ENCODE measurements around the gene LMTK3. TPM values are rescaled to one million over a fixed set of nuclear protein-coding genes. Genes with fewer than 3 reads are reported as not detected.
A peak's percentile ranks its signal among the peaks of the same experiment; 100 is the strongest.

LMTK3 gene
- total RNA-seq = 1 to 10 TPM; 3.5 to 5.3 TPM

DNA sequence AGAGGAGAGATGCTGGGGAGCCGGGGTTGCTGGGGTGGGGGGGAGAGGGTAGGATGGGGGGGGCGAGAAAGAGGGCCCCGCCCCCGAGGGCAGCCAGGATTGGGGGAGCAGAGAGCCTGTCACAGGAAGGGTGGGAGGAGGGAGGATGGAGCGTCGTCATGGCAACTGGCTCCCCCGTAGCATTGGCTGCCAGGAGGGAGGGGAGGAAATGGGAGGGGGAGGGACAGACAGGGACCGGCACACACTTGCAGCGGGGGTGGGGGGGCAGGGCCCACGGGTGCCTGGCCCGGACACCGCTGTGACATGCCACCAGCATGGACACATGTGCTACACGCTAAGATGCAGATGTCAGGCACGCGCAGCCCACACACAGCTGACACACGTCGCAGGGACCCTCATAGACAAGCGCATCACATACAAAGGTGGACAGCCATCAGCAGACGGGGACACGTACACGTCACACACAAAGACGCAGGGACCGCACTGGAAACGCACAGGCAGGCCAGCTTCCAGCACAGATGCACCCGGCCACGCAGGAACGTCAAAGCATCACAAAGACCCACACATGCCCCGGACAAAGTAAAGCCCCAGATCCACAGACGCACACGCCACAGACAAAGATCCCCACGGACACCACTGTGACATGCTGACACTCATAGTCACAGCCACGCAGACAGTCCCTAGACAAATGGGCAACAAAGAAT is at the start of gene LMTK3:
Gene LMTK3 (minus strand): TSS at position 36 of the 704 bp plus-strand sequence. CDS start 259 bp downstream, outside the sequence.
- Mint-ChIP-seq H3K27ac (peak within 1 kb of the TSS; percentile 76), H3K9me3 (ENCODE audit: low read depth) (no peaks in the 10 kb centered on the region), H3K27me3 (no peaks in the 10 kb centered on the region), H3K4me1 (peaks cover 21% of the 10 kb centered on the region), H3K4me3 (peak within 1 kb of the TSS; percentile 74), H3K36me3 (no peaks in the 10 kb centered on the region)
- peak; percentile 90 for DNase-seq
- CTCF ChIA-PET = interaction anchor here (0.6 to 3.6 kb wide), 2 partner anchors 72 to 76 kb away, joined by 3 to 13 read pairs; no protein-coding TSS in a partner anchor
- ATAC-seq = peak; percentile 64

GRCh38 chr19:48561412-48561811 is 49.8 kb upstream of the LMTK3 start:
- no peaks in the 10 kb centered on the region for H3K36me3 Mint-ChIP-seq
- H3K4me1 Mint-ChIP-seq = no peaks in the 10 kb centered on the region
- H3K27me3 Mint-ChIP-seq = peaks cover 16% of the 10 kb centered on the region
- ATAC-seq = no peak
- CTCF ChIA-PET = no interaction called here
- no peak overlapping the region for H3K4me3 Mint-ChIP-seq
- no peak overlapping the region for H3K27ac Mint-ChIP-seq
- DNase-seq = no peak
- H3K9me3 Mint-ChIP-seq (ENCODE audit: low read depth) = no peaks in the 10 kb centered on the region

GRCh38 chr19:48560095-48560530 is 48.5 kb upstream of the LMTK3 start:
- no peak overlapping the region for H3K4me3 Mint-ChIP-seq
- ATAC-seq = no peak
- no peak overlapping the region for H3K27ac Mint-ChIP-seq
- H3K9me3 Mint-ChIP-seq (ENCODE audit: low read depth) = no peaks in the 10 kb centered on the region
- no peaks in the 10 kb centered on the region for H3K36me3 Mint-ChIP-seq
- no peak for DNase-seq
- H3K4me1 Mint-ChIP-seq = no peaks in the 10 kb centered on the region
- CTCF ChIA-PET = interaction anchor here (0.9 to 1.5 kb wide), 2 partner anchors 24 to 70 kb away, joined by 3 to 6 read pairs; no protein-coding TSS in a partner anchor
- peaks cover 16% of the 10 kb centered on the region for H3K27me3 Mint-ChIP-seq

DNA sequence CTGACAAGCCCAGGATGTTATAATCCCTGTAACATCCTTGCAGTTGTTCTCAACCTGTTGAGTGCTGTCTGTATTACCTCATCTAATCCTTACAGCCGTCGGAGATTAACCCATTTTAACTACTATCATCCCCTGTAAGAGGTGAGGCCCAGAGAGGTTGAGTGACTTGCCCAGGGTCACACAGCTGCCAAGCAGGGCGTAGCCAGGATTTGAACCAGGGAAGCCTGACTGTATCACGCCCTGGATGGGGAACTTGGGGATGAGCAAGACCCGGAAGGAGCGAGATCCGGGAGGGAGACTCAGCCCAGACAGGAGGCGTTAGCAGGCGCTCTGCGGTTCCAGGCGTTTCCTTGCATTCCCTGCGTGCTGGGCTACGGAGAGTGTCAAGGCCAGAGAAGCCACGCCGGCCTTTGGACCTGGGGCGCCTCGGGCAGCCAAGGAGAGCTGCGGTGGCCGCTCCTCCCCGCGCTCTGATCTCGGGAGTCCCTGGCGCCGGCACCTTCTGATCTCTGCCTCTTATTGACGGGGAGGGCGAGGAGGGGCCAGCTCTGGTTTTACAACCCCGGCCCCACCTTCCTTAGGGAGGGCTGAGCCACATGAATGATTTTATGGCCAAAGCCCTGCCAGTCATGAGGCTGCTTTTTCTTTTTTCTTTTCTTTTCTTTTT is 46.5 kb upstream of the LMTK3 start:
- Mint-ChIP-seq H3K27ac (no peak overlapping the region), H3K4me1 (no peaks in the 10 kb centered on the region), H3K36me3 (no peaks in the 10 kb centered on the region), H3K27me3 (peaks cover 16% of the 10 kb centered on the region), H3K9me3 (ENCODE audit: low read depth) (no peaks in the 10 kb centered on the region), H3K4me3 (no peak overlapping the region)
- ATAC-seq = no peak
- CTCF ChIA-PET = no interaction called here
- DNase-seq = no peak

GRCh38 chr19:48556825-48557224 is 45.2 kb upstream of the LMTK3 start:
- H3K36me3 Mint-ChIP-seq = no peaks in the 10 kb centered on the region
- CTCF ChIA-PET = no interaction called here
- H3K4me3 Mint-ChIP-seq = no peak overlapping the region
- ATAC-seq (no peak), DNase-seq (no peak)
- H3K9me3 Mint-ChIP-seq (ENCODE audit: low read depth) = no peaks in the 10 kb centered on the region
- H3K27ac Mint-ChIP-seq = no peak overlapping the region
- no peaks in the 10 kb centered on the region for H3K4me1 Mint-ChIP-seq
- peaks cover 16% of the 10 kb centered on the region for H3K27me3 Mint-ChIP-seq

DNA sequence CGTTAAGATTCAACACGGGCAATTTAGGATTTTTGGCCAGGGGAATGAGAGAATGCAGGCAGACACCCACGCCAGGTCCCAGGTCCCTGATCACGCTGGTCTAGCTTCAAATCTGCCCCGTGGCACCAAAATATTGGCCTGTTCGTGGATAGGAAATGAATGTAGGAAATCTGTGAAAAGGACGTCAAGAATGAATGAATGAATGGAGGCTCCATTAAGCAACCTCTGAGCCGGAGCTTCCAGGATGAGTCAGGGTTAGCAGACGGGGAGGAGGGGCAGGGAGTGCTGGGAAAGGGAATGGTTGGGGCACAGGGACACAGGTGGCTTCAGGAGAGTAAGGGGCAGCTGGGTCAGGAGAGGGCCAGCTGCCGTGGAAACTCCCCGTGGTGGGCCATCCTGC is 44.5 kb upstream of the LMTK3 start:
- no peaks in the 10 kb centered on the region for H3K4me1 Mint-ChIP-seq
- H3K36me3 Mint-ChIP-seq = no peaks in the 10 kb centered on the region
- H3K4me3 Mint-ChIP-seq = no peak overlapping the region
- no peak overlapping the region for H3K27ac Mint-ChIP-seq
- ATAC-seq (no peak), DNase-seq (no peak)
- H3K9me3 Mint-ChIP-seq (ENCODE audit: low read depth) = no peaks in the 10 kb centered on the region
- CTCF ChIA-PET = no interaction called here
- peaks cover 16% of the 10 kb centered on the region for H3K27me3 Mint-ChIP-seq

DNA sequence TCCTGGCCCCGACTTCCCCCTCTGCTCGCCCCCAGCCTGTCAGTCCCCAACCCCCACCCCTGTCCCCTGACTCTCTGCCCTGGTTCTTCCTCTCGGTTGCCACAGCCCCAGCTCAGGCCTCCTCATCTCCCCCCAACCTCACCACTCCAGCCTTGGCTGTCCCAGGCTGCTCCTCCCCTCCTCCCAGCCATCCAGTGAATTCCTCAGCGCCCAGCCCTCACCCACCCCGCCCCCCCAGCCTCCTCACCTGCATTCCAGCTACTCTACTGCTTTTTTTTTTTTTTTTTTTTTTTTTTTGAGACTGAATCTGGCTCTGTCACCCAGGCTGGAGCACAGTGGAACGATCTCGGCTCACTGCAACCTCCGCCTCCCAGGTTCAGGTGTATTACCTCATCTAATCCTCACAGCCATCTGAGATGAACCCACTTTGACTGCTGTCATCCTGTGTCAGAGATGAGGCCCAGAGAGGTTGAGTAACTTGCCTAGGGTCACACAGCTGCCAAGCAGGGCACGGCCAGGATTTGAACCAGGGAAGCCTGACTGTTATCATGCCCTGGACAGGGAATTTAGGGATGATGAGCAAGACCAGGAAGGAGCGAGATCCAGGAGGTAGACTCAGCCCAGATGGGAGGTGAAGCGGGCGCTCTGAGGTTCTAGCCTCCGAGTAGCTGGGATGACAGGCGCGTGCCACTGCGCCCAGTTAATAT is 42.9 kb upstream of the LMTK3 start:
- ATAC-seq = no peak
- no peak overlapping the region for H3K27ac Mint-ChIP-seq
- no peaks in the 10 kb centered on the region for H3K36me3 Mint-ChIP-seq

DNA sequence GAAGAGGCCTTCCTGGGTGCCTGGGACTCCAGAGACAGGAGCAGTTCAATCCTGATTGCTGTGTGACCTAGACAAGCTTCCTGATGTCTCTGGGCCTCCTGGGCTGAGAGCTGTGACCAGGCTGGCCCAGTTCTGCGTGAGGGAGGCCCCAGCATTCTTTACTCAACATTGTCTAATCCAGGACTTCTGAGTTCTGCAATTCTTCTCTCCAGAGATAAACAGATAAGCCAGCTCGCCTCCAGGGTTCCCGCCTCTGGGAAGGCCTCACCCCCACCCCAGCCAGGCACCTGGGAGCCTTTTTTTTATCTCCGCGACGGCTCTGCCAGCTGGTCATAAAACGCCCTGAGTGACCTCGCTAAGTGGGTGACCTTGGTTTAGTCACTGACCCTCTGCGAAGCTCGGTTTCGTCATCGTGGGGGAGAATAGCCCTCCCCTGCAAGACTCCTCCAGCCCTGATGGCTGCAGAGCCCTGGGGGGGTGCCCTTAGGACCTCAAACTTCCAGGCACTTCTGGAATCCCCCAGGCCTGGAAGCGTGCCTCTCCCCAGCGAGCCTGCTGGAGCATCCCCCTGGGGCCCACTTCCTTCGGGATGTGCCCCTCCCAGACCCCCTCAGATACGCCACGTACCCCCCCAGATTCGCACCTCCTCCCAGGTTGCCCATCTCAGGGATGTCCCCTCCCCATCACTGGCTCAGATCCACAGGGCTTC is 42.2 kb upstream of the LMTK3 start:
- H3K36me3 Mint-ChIP-seq = no peaks in the 10 kb centered on the region
- no peaks in the 10 kb centered on the region for H3K4me1 Mint-ChIP-seq
- DNase-seq = no peak
- ATAC-seq = no peak
- H3K9me3 Mint-ChIP-seq (ENCODE audit: low read depth) = no peaks in the 10 kb centered on the region
- no peak overlapping the region for H3K4me3 Mint-ChIP-seq
- CTCF ChIA-PET = interaction anchor here (0.7 to 1.3 kb wide), 3 partner anchors 14 to 60 kb away, joined by 4 to 5 read pairs (median 4); no protein-coding TSS in a partner anchor
- peaks cover 12% of the 10 kb centered on the region for H3K27me3 Mint-ChIP-seq
- no peak overlapping the region for H3K27ac Mint-ChIP-seq

More for the DNA sequence above, 42.9 kb upstream of the LMTK3 start:
- no peaks in the 10 kb centered on the region for H3K4me1 Mint-ChIP-seq
- DNase-seq = no peak
- H3K27me3 Mint-ChIP-seq = peaks cover 16% of the 10 kb centered on the region
- CTCF ChIA-PET = interaction anchor here (1.1 kb wide), 1 partner anchor 29 kb away, joined by 4 read pairs; no protein-coding TSS in a partner anchor
- no peaks in the 10 kb centered on the region for H3K9me3 Mint-ChIP-seq (ENCODE audit: low read depth)
- H3K4me3 Mint-ChIP-seq = no peak overlapping the region

DNA sequence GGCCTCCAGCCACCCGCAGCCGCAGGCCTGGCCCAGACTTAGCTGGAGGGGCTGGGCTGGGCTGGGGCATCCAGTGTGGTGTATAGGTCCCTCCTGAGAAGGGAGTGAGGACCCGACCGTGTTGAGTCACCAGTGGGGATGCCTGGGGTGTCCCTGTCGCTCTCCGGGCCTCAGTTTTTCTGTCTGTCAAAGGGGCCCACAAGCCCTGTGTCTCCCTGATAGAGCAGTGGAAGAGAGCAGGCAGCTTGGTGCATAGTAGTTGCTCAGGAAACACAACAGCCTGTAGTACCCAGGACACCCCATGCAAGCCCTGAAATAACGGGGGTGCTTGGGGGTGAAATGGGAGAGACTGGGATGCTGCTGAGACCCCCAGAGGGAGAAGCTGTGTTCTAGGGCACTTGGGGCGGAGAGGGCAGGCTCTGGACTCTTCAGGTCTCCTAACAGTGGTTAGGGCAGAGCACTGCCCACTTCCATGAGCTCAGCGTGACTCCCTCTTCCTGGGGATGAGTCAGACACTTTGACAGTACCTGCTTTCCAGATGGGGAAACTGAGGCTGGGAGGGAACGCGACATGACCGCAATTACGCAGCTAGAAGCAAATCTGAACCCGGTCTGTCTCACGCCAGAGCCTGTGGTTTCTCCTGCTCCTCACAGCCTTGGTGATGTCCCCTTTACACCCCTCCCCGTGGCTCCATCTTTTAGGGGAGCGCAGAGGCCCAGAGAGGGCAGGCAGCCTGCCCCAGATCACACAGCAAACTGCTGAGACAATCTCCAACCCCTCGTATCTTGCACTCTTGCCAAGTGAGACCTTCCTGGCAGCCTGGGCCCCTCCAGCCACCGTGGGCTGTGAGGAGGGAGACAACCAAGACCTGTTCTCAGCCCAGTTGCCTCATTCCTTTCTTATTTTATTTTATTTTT is 41.0 kb upstream of the LMTK3 start:
- DNase-seq (no peak), ATAC-seq (no peak)
- H3K27me3 Mint-ChIP-seq = peaks cover 6% of the 10 kb centered on the region
- no peaks in the 10 kb centered on the region for H3K4me1 Mint-ChIP-seq
- CTCF ChIA-PET = interaction anchor here (1.3 kb wide), 1 partner anchor 59 kb away, joined by 4 read pairs; no protein-coding TSS in a partner anchor
- no peaks in the 10 kb centered on the region for H3K36me3 Mint-ChIP-seq
- H3K4me3 Mint-ChIP-seq = no peak overlapping the region
- H3K27ac Mint-ChIP-seq = no peak overlapping the region
- H3K9me3 Mint-ChIP-seq (ENCODE audit: low read depth) = no peaks in the 10 kb centered on the region

DNA sequence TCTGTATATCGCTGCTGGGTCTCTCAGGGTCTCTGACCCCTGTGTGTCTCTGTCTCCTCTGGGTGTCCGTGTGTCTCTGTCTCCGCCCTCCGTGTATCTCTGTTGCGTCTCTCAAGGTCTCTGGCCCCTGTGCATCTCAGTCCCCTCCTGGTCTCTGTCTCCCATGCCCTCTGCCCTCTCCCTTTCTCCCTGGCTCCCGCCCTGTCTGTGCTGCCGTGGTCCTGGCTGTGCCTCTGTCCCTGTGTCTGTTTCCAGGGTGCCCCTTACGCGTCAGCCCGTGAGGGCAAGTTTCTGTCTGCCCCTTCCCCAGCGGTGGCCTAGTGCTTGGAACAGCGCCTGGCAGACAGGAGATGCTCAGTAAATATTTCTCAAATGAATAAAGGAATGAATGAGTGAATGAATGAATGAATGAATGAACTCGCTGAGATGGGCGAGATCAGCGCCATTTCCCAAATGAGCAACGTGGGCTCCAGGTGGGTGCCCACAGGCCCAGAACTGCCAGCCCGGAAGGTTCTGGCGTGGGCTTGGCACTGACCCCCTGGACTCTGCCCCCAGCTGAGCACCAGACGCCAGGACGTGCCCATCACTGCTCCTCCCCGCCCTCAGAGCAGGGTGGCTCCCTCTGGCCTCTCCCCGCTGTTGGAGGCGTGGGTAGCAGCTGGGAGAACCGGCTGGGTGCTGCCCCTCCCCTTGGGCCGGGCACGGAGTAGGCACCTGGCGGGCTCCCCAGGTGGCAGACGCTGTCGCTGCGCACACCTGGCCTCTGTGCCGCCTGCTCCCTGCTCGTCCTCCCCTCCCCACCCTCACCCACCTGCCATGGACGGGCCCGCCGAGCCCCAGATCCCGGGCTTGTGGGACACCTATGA is 40.0 kb upstream of the LMTK3 start, which contains the start of gene SULT2B1:
Gene SULT2B1 (plus strand): TSS at position 736 of the 866 bp plus-strand sequence. CDS start 81 bp downstream, at position 817.
- Mint-ChIP-seq H3K4me3 (no peak within 1 kb of the TSS), H3K27ac (no peak within 1 kb of the TSS), H3K4me1 (no peaks in the 10 kb centered on the region), H3K9me3 (ENCODE audit: low read depth) (no peaks in the 10 kb centered on the region), H3K27me3 (no peaks in the 10 kb centered on the region), H3K36me3 (no peaks in the 10 kb centered on the region)
- ATAC-seq (no peak), DNase-seq (no peak)
- CTCF ChIA-PET = interaction anchor here (0.8 kb wide), 1 partner anchor 11 kb away, joined by 3 read pairs; no protein-coding TSS in a partner anchor

GRCh38 chr19:48549380-48549779 is 37.7 kb upstream of the LMTK3 start:
- Mint-ChIP-seq H3K4me1 (no peaks in the 10 kb centered on the region), H3K9me3 (ENCODE audit: low read depth) (no peaks in the 10 kb centered on the region), H3K36me3 (no peaks in the 10 kb centered on the region), H3K4me3 (no peak overlapping the region), H3K27me3 (no peaks in the 10 kb centered on the region), H3K27ac (no peak overlapping the region)
- CTCF ChIA-PET = no interaction called here
- no peak for ATAC-seq
- DNase-seq = no peak

All from activated CD8-positive, alpha-beta memory T cell treated with anti-CD3 and anti-CD28 coated beads, Interleukin-2, amount 10 ng/mL, durations not matched to agents 7 days and 5 days (primary cell).